ENCODE measurements around the gene TMEM179. TPM values are rescaled to one million over a fixed set of nuclear protein-coding genes. Genes with fewer than 3 reads are reported as not detected.

The TMEM179 gene
- total and polyA plus RNA-seq, 10 of the 15 experiments (the other 5 are each of a cell fraction or from before 2014, with no cell fraction given): not detected

- TF ChIP-seq HSF1 (IDR thresholded peaks at IDR 0.05; ENCODE audit: low read depth, low read length) (no peak), SREBF2 (IDR thresholded peaks at IDR 0.05; ENCODE audit: low read length) (no peak), RELB (IDR thresholded peaks at IDR 0.05; ENCODE audit: low read depth) (no peak), ZBTB40 (IDR thresholded peaks at IDR 0.05; ENCODE audit: borderline replicate concordance) (no peak), RB1 (IDR thresholded peaks at IDR 0.05; ENCODE audit: borderline replicate concordance) (no peak)
These were observed 28.2 kb upstream of the TMEM179 start (continued) for GRCh38 chr14:104632781-104633180.
